Measurements from ENCODE around the gene TCOF1.

The TCOF1 gene

DNA sequence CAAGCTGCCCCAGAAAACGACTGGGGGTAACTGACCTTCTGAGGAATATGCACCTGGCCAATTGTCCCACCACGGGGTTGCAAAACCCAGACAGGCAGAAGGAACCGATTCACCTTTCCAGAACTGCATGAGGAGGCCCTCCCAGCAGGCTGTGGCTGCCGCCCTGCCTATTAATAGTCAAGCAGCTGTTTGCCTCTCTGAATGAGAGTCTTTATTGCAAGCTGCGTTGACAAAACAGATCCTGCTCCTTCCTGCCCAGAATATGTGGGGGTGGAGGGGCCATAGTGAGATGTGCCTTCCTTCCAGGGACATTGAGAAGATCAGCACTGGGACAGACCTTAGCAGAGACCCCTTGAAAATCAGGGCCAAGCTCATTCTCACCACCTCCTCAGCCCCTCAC, 18.3 kb upstream of the TCOF1 start:
- Histone ChIP-seq H3K27me3 (ENCODE audit: low read depth, low read length) (no peaks in the 10 kb centered on the region), H3K9me3 (ENCODE audit: insufficient read depth, low read length) (no peaks in the 10 kb centered on the region), H3K79me2 (ENCODE audit: low read length) (no peaks in the 10 kb centered on the region), H4K20me1 (ENCODE audit: insufficient read depth, low read length) (no peaks in the 10 kb centered on the region), H3K4me2 (ENCODE audit: low read length) (no peak overlapping the region), H2AFZ (ENCODE audit: low read depth, low read length) (no peak overlapping the region), H3K27ac (ENCODE audit: low read length) (no peak overlapping the region), H3K9ac (ENCODE audit: low read length) (no peak overlapping the region), H3K4me1 (ENCODE audit: low read length) (no peaks in the 10 kb centered on the region), H3K36me3 (replicated peaks; ENCODE audit: low read depth, low read length) (no peaks in the 10 kb centered on the region), H3K4me3 (ENCODE audit: low read length) (no peak overlapping the region)
- TF ChIP-seq EZH2phosphoT487 (IDR thresholded peaks at IDR 0.05; ENCODE audit: low read depth), result no peak
- TF ChIP-seq CTCF (IDR thresholded peaks at IDR 0.05; ENCODE audit: low read depth, low read length), result no peak

GRCh38 chr5:150339841-150340240, 17.7 kb upstream of the TCOF1 start:
- Histone ChIP-seq H3K9me3 (ENCODE audit: insufficient read depth, low read length) (no peaks in the 10 kb centered on the region), H4K20me1 (ENCODE audit: insufficient read depth, low read length) (no peaks in the 10 kb centered on the region), H3K27ac (ENCODE audit: low read length) (no peak overlapping the region), H3K4me3 (ENCODE audit: low read length) (no peak overlapping the region), H3K36me3 (replicated peaks; ENCODE audit: low read depth, low read length) (no peaks in the 10 kb centered on the region), H3K4me1 (ENCODE audit: low read length) (no peaks in the 10 kb centered on the region), H3K9ac (ENCODE audit: low read length) (no peak overlapping the region), H2AFZ (ENCODE audit: low read depth, low read length) (no peak overlapping the region), H3K79me2 (ENCODE audit: low read length) (no peaks in the 10 kb centered on the region), H3K4me2 (ENCODE audit: low read length) (no peak overlapping the region), H3K27me3 (ENCODE audit: low read depth, low read length) (no peaks in the 10 kb centered on the region)
- no peak for TF ChIP-seq CTCF (IDR thresholded peaks at IDR 0.05; ENCODE audit: low read depth, low read length)
- no peak for TF ChIP-seq EZH2phosphoT487 (IDR thresholded peaks at IDR 0.05; ENCODE audit: low read depth)

DNA sequence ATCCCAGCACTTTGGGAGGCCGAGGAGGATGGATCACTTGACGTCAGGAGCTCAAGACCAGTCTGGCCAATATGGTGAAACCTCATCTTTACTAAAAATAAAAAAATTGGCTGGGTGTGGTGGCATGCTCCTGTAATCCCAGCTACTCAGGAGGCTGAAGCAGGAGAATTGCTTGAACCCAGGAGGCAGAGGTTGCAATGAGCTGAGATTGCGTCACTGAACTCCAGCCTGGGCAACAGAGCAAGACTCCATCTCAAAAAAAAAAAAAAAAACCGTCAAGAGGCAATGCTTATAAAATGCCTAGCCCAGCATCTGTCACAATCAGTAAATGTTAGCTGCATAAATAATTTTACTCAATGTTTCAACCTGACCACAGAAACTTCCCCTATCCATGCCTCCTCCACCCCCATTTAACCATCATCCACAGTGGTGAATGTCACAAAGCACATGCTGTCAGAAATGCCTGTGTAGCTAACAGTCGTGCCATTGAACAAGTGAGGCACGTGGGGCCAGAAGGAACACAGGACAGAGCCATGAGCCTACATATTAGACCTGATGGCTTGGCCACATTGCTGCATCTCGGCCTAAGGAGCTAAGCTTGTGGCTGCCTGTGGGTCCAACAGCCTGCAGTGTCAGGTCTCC, 16.8 kb upstream of the TCOF1 start:
- no peak overlapping the region for H2AFZ ChIP-seq (ENCODE audit: low read depth, low read length)
- no peak overlapping the region for H3K9ac ChIP-seq (ENCODE audit: low read length)
- TF ChIP-seq CTCF (IDR thresholded peaks at IDR 0.05; ENCODE audit: low read depth, low read length) (no peak), EZH2phosphoT487 (IDR thresholded peaks at IDR 0.05; ENCODE audit: low read depth) (no peak)
- H3K27me3 ChIP-seq (ENCODE audit: low read depth, low read length), result no peaks in the 10 kb centered on the region
- no peak overlapping the region for H3K4me3 ChIP-seq (ENCODE audit: low read length)
- H4K20me1 ChIP-seq (ENCODE audit: insufficient read depth, low read length), result no peaks in the 10 kb centered on the region
- no peaks in the 10 kb centered on the region for H3K36me3 ChIP-seq (replicated peaks; ENCODE audit: low read depth, low read length)
- no peak overlapping the region for H3K4me2 ChIP-seq (ENCODE audit: low read length)
- H3K27ac ChIP-seq (ENCODE audit: low read length), result no peak overlapping the region
- H3K4me1 ChIP-seq (ENCODE audit: low read length), result no peaks in the 10 kb centered on the region
- H3K9me3 ChIP-seq (ENCODE audit: insufficient read depth, low read length), result no peaks in the 10 kb centered on the region
- no peaks in the 10 kb centered on the region for H3K79me2 ChIP-seq (ENCODE audit: low read length)

DNA sequence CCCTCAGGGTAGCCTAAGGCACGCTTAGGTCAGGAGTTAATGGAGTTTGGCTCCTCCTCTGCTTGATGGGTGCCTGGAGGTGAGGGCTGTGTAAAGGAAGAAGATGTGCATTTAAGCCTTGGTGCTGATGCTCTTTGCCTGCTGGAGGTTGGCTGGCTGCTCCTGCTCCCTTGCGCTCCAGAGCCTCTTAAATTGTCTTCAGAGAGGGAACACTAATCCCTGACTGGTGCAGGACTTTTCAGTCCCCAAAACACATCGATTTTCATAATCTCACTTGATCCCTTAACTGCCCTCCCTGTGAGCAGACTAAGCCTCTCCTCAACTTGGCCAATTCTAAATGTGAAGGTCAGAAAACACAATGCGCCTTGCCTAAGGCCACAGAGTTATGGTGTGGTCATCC, 16.2 kb upstream of the TCOF1 start:
- no peak overlapping the region for H3K4me3 ChIP-seq (ENCODE audit: low read length)
- H3K79me2 ChIP-seq (ENCODE audit: low read length), result no peaks in the 10 kb centered on the region
- TF ChIP-seq EZH2phosphoT487 (IDR thresholded peaks at IDR 0.05; ENCODE audit: low read depth), result no peak
- no peak for TF ChIP-seq CTCF (IDR thresholded peaks at IDR 0.05; ENCODE audit: low read depth, low read length)
- no peak overlapping the region for H2AFZ ChIP-seq (ENCODE audit: low read depth, low read length)
- H3K36me3 ChIP-seq (replicated peaks; ENCODE audit: low read depth, low read length), result no peaks in the 10 kb centered on the region
- no peaks in the 10 kb centered on the region for H4K20me1 ChIP-seq (ENCODE audit: insufficient read depth, low read length)
- H3K4me1 ChIP-seq (ENCODE audit: low read length), result no peaks in the 10 kb centered on the region
- H3K9ac ChIP-seq (ENCODE audit: low read length), result no peak overlapping the region
- H3K4me2 ChIP-seq (ENCODE audit: low read length), result no peak overlapping the region
- H3K27ac ChIP-seq (ENCODE audit: low read length), result no peak overlapping the region
- H3K27me3 ChIP-seq (ENCODE audit: low read depth, low read length), result no peaks in the 10 kb centered on the region
- H3K9me3 ChIP-seq (ENCODE audit: insufficient read depth, low read length), result no peaks in the 10 kb centered on the region

Measured in OCI-LY3 (cell line).